ENCODE measurements around the gene MARCHF9.

MARCHF9 gene

DNA sequence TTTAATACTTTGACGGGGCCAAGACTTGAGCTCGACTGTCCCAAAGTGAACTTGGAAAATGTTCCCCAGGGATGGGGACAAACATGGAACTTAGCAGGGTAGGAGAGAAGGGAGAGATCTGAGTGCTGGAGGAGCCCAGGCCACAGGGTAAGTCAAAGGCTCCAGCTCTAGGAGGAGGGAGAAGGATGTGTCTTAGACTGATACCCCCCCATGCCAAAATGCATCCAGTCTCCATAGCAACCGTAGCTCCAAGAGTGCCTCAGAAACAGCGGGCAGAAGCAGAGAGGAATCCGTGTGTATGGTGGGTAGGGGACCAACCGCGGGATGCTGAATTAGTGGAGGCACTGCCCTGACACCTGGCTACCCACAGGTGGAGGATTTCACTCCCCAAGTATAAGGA is 15.5 kb upstream of the MARCHF9 start:
- no peak for DNase-seq

- no peak for DNase-seq
Measured at GRCh38 chr12:57739914-57740538, 14.9 kb upstream of the MARCHF9 start.

DNA sequence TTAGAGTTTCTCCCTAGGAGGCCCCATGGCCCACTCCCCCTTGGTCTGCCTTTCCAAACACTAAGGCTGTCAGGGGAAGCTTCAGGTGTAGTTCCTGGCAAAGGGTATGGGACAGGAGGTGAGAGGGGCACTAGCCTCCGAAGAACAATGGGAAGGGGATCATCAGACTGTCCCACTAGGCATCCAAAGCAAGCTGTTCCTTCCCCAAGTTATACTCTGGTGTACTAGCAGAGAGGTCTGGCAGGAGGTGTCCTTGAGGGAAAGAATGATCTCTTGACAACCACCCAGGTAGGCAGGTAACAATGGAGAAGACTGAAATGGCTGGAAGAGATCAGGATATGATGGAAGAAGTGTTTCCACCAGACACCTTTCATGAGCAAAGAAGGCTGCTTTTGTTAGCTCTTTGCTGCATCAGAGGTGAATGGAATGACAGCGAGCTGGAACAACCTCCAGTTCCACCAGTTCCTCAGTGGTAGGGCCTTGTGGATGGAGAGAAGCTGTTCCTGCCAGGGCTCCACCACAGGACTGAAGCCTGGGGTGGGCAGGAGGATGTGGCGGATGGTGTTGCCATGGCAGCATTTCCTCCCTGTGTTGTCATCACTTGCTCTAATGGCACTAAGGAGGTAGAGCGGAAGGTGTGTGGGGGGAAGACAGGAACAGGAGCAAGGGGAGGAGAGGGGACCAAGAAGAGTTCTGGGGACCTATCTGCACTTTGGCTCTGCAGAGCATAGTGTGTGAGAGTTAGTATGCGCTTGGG is 14.1 kb upstream of the MARCHF9 start:
- no peak for DNase-seq

- DNase-seq, result no peak
Measured at GRCh38 chr12:57741413-57741789, 13.5 kb upstream of the MARCHF9 start.

GRCh38 chr12:57741844-57742738 is 12.8 kb upstream of the MARCHF9 start:
- DNase-seq, result no peak

DNA sequence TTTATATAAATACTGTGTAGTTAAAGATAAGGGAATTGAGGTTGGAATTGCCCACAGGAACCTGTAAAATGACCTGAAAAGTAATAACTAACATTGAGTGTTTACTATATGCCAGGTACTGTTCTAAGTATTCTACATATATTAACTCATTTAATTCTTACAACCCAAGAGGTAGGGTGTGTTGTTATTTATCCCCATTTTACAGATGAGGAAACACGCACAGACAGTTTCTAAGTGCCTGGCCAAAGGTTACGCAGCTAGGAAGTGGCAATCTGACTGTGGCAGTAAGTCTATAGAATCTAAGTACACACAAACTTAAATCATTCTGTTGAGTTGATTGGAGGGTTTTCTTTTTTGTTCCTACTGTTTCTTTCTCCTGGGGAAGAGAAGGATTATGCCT is 11.1 kb upstream of the MARCHF9 start:
- no peak for DNase-seq

DNA sequence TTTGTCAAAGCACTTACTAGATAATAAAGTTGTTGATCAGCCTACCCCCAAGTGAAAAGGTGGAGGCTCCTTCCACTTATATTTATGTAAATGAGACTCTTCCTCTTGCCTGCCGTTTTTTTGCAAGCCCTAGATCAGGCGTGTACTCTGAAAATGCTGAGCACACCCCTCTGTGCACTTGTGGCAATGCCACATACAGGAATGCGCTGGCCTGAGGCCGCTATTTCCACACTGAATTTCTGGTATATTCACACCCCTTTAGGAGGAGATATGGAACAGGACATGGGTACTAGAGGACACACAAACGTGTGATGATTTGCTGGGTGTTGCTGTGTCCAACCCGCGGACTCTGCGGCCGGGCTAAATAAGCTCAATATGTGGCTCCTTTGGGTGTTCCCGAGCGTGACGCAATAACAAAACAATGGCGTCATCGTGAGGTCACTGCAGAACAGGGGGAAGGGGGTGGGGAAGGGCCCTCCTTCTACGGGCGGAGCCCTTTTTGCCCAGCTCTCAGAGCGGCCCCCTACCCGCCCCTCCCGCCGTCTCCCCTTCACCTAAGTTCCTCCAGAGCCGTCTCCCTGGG is 10.6 kb upstream of the MARCHF9 start:
- peak; percentile 81 for DNase-seq

- DNase-seq, result peak; percentile 92
Measured at GRCh38 chr12:57744777-57745484, 10.0 kb upstream of the MARCHF9 start, which contains the start of gene TSPAN31. Gene TSPAN31 (plus strand): TSS chr12:57745039. CDS start chr12:57745155, 116 bp downstream.

DNA sequence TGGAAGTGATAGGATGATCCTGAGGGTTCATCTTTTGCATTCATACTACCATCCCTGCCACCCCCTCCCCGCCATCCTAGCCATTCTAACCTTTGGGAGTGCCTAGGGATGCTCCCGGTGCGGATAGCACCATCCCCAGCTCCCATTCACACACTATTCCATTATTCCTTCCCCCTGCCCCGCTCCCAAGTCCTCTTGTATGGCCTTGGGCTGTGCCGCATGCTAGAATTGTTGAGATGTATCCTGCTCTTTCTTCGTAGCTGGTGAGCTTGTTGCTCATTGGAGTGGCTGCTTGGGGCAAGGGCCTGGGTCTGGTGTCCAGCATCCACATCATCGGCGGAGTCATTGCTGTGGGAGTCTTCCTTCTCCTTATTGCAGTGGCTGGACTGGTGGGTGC is 9.4 kb upstream of the MARCHF9 start:
- DNase-seq, result no peak

DNA sequence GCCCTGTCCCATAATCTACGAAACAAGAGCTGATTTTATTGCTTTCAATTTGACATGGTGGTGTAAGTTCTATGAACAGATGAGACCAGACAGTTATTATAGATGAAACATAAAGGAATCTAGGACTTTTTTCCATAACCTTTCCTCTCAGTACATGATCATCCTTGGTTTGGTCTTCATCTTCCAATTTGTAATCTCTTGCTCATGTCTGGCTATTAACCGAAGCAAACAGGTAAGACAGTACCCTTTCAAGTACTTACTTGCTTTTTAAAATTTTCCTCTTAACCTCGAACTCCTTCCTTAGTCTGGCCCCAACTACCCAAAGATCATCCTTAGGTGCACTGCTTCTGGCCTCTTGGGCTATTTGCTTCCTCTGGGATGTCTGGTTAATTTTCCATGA is 8.9 kb upstream of the MARCHF9 start:
- DNase-seq, result no peak

GRCh38 chr12:57749061-57749460 is 5.8 kb upstream of the MARCHF9 start:
- no peak for DNase-seq

- no peak for DNase-seq
Measured at GRCh38 chr12:57750561-57751431, 4.1 kb upstream of the MARCHF9 start.

DNA sequence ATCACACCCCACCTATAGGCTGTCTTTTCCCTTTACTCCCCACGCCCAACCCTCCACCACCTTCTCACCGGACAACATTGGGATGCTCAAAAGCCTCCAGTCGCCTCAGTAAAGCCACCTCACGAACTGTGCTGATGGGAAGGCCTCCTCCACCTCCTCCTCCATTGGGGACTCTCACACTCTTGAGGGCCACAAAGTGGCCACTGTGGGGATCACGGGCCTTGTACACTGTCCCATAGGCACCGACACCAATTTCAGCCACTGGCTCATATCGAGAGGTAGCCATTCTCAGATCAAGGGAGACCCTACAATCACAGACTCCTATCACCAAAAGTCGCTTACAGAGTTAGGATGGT is 3.5 kb upstream of the MARCHF9 start:
- DNase-seq, result no peak

- peak; percentile 99 for DNase-seq
Measured at GRCh38 chr12:57751788-57752667, 2.9 kb upstream of the MARCHF9 start, which contains the start of gene CDK4. Gene CDK4 (minus strand): TSS chr12:57752310. CDS start chr12:57751717, 593 bp downstream.

- no peak for DNase-seq
Measured at GRCh38 chr12:57752668-57753000, 2.3 kb upstream of the MARCHF9 start.

DNA sequence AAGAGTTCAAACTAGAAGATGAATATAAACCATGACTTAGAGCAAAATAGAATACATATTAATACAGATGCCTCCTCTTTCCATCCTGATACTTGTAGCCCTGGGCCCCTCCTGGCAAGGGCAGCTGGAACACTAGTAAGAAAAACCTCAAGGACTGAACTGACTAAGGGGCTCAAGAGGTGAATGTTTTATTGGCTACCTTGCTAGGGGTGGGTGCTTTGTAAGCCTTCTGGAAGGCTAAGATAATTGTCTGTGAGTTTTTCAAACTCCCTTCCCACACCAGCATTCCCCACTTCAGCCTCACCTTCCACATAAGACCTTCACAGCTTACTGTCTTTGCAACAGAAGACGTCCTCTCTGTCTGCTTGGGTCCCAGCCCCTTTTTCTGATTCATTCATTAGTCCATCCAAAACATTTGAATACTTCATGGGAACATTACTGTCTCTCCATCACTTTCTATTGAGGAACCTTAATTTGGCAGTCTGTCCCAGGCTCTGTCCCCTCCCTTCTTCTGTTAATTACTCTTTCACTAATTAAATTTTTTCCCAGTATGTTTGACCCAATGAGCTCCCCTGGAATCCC is 1.1 kb upstream of the MARCHF9 start:
- DNase-seq, result no peak

DNA sequence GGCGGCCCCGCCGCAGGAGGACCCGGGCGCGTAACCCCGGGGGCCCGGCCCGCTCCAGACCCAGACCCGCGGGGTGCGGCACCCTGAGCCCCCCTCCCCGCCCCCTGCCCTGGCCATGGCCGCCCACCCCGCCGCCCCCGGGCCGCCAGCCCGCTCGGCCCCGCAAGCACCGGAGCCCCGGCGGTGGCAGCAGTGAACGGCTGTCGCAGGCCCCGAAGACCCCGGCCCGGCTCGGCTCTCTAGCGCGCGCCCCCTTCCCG is 221 bp downstream of the MARCHF9 start:
- no peak for DNase-seq

- DNase-seq, result no peak
Measured at GRCh38 chr12:57755454-57756372, 810 bp downstream of the MARCHF9 start.
